NCI-H1092 (cell line): Measurements from ENCODE around the gene LRRC32.
A peak's percentile ranks its signal among the peaks of the same experiment; 100 is the strongest.

Experiments
- DNase-seq: peaks from one replicate; lab custom pipeline; 2025; lab: John Stamatoyannopoulos, UW

The LRRC32 gene

DNA sequence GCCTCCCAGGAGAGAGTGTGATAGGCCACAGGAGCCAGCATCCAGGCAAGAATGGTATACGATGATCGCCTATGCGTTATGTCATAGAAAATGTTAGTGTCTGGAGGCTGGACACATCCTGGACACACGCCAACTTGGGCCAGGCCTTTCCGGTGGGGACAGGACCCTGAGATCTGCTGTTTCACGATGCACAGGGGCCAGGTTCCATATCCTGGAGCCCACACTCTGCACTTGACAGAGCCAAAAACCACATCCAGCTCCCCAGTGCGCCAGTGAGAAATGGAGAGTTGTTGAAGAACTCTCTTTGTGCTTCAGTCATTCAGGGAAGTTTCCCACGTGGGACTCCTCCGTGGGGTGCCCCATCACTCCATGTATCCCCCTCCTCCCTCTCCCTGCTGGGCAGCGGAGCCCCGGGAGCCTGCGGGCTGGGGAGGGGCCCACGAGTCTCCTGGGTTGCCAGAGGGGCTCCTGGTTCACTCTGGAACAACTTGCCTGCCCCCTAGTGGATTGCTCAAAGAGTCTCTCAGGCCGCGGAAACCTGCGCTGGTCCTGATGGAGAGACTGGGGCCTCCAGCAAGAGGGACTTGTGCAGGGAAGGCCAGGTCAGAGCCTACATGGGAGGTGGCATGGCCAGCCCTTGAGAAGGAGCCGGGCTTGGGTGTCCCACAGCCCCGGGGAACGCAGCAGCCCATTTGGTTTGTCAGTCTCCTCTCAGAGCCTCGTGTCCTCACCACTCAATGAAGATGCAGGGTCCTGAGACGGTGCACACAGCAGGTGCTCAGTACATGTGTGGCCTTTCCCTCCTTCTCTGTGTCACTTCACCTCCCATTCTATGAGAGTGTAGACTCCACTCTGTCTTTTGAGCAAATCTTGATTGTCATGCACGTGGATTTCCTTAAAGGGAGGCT is 10.2 kb upstream of the LRRC32 start:
- peak; percentile 78 for DNase-seq

DNA sequence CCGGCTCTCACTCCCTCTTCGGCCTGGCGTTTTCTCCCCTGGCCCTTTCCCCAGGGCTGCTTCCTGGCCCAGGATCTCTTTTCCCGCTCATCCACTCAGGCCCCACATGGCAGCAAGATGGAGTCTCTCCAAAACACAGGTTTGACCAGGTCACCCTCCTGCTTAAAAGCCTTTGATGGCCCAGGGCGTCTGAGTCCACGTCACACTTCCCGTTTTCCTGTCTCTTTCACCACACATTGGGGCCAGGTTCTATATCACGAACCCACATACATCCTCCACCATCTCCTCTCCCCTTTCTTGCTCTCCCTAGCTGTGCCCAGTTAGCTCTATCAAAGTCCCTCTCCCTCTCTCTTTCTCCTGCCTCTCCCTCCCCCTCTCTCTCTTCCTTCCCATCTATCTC is 7.8 kb upstream of the LRRC32 start:
- DNase-seq: no peak

DNA sequence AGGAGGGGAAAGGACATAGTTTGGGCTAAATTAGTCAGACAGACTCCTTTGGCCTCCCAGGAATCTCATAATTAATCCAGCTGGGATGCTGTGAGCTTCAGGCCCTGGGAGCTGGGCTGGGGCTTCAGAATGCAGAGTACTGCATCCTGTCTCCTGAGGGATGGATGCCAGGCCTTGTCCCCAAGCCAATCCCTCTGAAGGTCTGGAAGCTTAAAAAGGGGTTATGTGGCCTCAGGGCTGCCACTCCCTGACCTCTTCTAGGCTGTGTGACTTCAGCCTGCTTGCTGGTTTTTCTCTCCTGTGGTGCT is 6.9 kb upstream of the LRRC32 start:
- DNase-seq: no peak

DNA sequence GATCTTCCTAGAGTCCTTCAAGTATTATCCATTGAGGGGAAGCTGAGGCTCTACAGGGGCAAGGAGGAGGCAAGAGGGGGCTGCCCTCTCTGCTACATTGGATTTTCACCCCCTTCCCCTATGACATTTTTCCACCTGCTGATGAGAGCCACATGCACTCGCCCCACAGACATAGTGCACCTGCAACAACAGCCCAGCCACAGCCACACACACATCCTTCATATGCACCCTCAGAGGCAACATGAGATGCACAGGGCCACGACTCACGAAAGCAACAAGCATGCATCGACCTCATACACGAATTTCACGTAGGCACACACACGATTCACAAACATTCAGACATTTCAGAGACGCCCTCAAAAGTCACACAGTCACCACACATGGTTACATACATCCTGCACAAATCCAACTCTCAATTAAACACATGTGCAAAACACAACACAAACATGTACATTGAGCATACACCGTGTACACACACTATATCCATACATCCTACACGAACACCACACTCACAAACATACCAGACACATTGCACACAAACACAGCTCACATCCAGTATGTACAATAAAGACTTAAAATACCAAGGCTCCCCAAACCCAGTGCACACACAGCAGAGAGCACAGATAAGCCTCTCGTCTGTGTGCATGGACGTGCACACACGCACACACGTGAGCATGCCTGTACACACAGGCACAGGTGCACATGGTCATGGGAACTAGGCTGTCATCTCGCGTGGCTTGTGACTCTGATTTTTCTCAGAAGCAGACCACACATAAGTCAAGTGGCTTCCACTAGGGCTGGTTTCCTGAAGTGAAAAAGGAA is 6.3 kb upstream of the LRRC32 start:
- DNase-seq: no peak

DNA sequence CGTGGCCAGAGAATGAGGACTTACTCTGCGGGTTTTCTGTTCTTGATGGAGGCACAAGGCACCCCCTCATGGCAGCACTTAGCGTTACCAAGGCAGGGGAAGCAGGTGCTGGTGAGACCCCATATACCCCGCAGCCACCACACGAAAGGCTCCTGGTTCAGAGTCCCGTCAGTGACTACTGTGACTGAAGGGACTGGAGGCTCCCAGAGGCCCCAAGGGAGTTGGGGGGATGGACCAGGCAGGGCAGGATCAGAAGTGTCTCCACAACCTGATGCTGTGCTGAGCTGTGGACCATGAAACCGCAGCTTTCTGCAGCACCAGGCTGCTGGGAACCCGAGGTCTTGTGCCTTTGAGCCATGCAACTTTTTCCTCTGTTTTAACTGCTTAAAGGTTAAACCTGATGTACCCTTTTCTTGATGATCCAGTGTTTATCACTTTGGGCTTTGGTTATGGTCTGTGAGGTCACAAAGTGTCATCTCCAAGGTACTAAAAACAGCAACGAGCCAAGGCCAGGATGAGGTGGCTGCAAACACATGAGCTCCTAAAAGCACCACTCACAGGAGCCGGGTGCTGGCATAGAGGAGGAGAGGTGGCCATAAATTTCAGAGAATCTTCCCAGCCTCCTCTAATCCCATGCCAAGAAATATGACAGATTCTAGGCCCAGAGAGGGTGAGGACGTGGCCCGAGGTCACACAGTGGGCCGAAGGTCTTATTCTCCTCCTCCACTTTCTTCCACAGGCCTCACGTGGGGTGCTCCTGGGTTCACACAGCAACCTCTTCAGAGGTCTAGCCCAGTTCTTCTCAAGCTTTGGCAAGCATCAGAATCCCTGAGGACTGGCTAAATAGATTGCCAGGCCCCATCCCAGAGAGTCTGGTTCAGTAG is 4.2 kb upstream of the LRRC32 start:
- no peak for DNase-seq

DNA sequence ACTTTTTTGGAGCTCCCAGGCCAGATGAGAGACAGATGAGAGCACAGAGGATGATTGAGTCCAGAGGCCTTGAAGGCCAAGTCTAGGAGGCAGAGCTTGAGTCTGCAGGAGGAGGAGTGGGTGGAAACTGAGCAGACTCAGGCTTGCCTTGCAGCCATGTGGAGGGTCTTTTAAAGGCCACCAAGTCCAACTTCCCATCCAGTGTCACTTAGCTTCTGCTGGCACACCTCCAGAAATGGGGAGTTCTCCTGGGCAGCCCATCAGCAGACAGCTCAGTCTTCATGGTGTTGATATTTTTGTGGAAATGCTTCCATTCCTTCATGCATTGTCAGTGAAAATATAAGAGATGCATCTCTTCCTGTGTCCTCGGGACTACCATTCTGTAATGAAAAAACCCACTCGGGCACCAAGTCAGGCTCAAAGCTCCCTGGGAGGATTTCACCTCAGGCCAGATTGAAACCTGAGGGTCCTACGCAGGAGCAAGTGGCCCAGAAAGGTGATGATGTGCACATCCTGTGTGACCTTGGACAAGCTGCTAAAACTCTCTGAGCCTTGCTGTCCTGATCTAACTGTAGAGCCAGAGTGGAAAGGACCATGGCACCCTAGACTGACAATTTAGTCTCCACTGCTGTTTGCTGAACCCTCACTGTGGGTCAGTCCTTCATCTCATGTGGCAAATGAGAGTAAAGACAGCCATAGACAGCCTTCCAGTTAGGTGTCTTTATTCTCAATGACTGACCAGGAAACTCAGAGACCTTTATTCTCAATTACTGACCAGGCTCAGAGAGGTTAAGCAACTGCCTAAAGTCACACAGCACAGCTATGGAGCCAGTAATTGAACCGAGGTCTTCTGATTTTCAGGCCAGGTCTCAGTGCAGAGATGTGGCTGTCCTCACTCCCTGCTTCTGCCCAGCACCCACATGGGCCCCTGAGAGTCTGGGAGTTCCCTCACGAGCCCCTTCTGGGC is 2.9 kb upstream of the LRRC32 start:
- no peak for DNase-seq

DNA sequence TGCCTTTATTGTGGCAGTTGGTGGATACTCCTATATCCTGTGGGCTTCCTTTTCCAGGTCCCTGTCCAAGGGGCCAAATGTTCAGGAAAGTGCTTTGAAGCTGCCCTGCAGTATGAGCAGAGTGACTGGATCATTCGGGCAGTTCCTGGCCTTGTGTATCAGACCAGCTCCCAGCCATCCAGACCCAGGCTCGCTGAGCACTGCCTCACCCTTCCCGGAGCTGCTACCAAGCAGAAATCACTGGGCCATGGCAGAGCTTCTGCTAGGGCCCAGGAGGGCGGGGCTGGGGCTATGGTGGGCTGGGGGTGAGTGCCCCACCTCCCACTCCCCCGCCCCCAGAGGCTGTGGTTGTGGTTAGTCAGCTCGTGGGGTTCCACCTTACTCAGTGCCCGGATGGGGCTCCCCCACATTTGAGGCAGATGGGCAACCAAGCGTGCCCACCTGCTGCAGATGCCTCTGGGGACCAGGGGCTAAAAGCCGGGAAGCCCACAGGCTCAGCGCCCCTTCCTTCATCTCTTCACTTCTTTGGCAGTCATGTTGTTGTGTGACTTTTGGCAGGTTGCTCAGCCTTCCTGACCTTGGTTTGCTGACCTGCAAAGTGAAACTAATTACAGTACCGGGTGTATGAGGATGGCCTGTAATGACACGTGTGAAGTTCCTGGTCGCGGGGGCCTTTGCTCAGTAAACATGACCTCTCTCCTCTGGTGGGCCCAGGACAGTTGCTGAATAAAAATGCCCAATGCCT is 2.1 kb upstream of the LRRC32 start:
- no peak for DNase-seq

DNA sequence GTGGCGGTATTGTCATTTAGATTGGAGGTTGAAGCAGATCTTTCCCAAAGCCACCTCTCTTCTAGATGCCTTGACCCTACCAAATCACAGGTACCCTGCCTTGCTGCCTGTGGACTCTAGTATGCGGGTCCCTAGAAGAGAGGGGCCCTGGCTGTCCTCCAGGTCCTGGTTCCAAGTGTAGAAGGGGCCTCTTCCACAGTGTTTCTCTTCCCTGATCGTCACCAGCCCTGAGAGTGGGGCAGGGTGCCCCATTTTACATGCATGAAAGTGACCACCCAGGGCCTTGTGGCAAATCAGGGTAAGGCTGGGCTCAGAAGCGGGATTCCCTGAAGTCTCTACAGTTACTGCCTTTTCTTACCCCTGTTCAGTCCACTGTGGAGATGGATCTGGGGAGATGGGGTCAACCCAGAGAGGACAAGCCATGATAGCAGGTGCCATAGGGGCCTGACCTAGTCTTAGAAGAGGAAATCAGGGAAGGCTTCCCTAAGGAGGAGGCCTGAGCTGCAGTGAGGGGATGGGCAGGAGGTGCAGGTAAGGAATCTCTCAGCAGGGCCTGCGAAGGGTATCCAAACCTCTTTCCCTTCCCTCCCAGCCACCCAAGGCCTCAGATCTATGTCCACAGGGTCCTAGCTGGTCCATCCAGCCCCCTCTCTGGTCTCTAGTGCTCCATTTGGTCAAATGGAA is 1.2 kb upstream of the LRRC32 start:
- no peak for DNase-seq

DNA sequence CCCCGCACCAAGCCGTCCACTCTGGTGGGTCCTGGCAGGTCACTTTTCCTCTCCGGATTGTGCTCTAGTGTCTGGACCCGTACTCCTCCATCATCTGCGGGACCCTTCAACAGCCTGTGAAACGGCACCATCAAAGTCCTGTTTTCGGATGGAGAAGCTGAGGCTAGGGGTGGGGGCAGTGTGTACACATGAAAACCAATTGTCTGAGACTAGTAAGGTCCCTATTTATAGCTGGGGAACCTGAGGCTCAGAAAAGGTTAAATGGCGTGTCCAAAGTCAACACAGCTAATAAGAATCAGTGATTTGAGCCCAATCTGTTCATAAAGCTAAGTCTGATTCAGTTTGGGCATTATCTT is 668 bp upstream of the LRRC32 start:
- DNase-seq: no peak

DNA sequence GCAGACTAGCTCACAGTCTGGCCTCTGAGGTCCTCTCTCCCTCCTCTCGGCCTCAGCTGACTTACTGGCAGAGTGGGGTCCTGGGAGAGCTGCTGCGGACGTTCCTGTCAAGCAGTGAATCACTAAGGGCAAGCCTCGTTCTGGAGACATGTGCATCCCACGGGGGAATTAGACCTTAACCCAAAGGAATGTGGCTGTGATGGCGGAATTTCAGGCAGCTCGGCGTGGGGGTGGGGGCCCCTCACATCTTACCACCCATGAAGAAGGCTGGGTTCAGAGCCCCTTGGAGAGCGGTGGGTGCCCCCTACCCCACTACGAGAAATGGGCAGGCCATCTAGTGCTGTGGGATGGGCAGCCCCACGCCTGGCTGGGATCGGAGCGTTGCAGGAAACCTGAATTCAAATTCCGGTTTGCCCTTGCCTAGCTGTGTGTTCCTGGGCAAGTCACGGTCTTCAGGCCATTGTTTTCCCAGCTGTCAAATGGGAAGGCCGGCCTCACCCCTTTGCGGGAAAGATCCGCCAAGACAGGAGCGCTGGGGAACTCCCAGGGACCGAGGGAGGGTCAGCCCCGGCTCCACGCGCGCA is 554 bp downstream of the LRRC32 start:
- DNase-seq: no peak

DNA sequence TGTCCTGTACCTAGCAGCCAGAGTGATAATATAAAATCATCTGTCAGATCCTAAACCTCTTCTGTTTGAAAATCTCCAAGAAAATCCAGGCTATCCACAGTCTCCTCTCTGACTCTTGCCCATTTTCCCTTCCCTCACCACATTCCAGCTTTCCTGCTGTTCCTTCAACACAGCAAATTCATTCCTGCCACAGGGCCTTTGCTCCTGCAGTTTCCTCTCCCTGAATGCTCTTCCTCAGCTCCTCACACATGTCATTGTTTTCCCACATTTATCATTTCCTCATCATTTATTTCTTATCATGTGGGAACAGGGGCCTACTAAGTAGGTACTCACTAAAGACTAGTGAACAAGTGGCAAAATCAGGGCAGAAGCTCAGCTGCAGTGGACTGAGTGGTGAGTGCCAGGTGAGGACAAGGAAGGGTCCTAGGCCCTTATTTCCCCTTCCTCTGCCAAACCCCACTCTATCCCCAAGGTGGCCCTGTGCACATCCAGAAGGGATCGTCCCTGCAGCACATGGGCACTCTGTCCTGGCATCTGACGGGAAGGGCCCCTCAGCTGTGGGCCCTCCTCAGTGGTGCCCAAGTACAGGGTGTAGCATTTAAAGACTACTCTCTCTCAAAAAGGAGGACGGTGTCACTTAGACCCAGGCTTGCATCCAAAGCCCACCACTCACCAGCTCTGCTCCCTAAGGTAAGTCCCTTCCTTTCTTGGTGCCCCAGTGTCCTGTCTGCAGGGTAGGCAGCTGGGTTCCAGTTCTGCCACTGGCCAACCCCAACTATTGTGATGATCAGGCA is 2.0 kb downstream of the LRRC32 start:
- DNase-seq: no peak

DNA sequence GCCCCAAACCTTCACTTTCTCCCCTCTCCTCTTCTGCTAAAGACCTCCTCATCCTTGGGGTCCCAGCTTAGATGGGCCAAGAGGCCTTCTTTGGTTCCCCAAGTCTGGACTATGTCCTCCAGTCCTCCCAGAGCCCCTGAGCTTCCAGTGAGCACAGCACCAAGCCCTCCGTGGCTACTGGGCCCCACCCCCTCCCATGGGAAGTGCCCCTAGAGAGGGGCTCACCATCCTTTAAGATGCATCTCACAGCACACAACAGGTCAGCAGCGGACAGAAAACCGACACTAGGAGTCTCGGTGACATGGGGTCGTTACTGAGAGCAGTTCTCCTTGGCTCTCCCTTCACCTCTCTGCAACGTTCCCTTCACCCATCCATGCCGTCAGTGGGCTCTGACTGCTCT is 2.7 kb downstream of the LRRC32 start:
- no peak for DNase-seq

DNA sequence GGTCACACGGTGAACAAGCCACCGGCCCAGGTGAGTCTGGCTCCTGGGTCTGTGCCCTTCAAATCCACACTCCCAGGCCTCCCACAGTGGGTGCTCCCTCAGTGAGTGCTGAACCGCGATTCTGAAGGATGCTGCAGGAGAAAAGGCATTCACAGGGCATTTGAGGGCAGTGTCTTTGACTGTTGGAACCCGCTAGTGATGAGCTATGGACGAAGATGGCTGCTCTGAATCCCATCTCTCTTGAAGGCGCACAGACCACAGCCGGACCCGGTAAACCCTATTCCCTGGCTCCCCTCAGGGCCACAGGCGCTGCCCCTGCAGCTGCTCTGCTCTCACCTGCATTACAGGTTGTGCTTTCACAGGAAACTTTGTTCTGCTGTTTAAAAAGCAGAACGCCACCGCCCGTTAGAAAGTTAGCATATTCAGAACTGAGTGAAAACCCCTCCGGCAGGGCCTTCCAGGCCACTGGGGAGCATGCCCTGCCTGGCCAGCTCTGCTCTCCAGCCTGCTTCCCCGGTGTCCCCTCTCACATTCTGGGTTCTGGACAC is 3.2 kb downstream of the LRRC32 start:
- DNase-seq: no peak

DNA sequence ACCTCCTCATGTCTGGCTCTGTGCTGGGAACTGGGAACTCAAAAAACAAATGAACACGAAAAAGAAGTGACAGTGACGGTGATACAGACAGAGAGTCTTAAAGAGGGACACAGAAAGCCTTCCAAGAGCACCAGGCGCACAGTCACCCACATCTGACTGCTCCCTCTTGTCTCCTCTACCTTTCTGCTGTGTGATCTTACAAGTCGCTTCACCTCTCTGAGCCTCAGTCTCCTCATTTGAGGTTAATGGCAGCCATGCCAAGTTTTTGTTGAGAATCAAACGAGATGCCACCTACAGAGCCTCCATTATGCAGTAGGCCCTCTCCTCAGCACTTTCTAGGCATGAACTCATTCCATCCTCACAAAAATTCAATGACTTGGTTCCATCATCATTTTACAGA is 3.7 kb downstream of the LRRC32 start:
- no peak for DNase-seq

DNA sequence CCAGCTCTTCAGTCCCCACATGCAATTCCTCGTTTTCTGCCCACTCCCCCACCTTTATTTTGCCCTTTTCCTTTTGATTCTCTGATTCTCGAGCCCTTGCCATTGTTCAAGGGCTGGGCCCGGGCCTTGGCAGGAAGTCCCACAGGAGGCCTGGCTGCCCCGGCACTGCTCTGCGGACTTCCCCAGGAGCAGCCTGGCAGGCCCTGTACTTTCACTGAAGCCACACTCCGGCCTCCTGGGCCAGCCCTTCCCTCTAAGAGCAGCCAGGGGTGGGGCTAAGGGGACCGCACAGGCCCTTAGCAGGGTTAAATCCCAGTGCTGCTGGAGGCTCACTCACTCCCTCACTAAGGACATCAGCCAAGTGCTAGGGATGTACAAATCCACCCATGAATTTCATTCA is 4.1 kb downstream of the LRRC32 start:
- DNase-seq: no peak

DNA sequence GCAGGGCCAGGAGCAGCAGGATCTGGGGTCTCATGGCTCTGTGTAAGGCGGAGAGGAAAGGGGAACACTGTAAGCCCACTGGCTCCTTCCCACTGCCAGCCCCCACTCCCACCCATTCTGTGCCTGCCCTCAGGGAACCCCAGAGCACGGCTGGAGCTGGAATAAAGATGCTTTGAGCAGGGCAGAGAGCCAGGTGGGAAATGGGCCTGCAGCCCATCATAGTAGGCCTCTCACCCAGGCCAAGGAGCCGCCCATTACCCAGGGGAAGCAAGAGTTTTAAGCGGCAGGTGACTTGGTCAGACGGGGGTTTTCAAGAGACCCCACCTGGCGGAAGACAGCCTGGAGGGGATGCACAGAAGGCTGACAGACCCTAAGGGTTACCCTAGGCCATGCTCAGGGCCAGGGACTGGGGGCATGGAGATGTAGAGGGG is 4.6 kb downstream of the LRRC32 start:
- no peak for DNase-seq

DNA sequence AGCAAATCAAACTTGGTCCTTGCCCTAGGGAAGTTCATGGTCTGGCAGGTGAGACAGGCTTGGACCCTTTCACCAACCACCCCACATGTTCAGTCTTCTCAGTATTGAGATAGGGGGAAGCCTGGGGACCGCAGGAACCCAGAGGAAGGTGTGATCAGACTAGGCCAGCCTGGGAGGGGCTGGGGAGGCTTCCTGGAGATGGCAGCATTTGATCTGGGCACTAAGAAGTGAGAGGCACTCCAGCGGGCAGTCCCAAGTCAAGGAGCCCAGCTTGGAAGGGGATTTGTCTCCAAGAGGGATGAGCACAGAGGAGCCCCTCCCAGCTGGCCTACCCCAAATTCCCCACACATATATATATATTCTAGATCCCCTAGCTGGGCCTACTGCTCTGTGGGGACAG is 5.4 kb downstream of the LRRC32 start:
- no peak for DNase-seq

DNA sequence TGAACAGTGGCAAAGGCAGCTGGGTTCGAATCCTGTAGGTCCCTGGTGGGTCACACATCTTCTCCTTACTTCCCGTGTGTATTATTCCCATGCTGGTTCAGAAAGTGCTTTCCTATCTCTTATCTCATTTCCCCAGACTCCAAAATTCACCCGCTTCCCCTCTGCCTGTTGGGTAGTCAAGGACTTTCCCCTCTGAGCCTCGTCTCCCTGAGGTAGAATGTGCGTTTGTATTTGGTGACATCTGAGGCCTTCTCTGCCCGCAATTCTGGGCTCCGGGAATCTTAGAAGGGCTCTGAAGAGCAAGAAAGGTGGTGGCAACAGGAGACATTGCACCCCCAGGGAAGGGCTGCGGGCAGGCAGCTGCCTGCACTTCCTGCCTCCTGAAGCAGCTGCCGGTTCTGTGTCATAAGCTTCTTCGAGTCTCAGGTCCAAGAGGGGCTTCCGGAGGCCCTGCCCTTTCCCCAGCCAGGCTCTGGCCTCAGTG is 5.9 kb downstream of the LRRC32 start:
- no peak for DNase-seq
